Breast epithelium (tissue), 4 donors: ENCODE data around the gene FAM221B. TPM values are rescaled to one million over a fixed set of nuclear protein-coding genes. Genes with fewer than 3 reads are reported as not detected.

Experiments used
- DNase-seq, 2 donors: peaks; one replicate each; pipeline ENCODE4 v3.0.0-alpha.2; 2019; ENCODE audit warnings: low spot score in 2 of 2
- H3K27ac ChIP-seq, 2 donors: fragments of 200-600 bp; sonication (generic) in 1 of 2; one replicate each; pipeline ENCODE4 v1.5.1; 2016 to 2019; ENCODE audit warnings: mild to moderate bottlenecking in 1 of 2
- H3K27me3 ChIP-seq, 2 donors: fragments of 200-600 bp; sonication (generic) in 1 of 2; one replicate each; pipeline versions ENCODE4 v1.5.1 to v1.6.0; 2017 to 2019; ENCODE audit warnings: control low read depth in 1 of 2, mild to moderate bottlenecking in 1 of 2
- H3K36me3 ChIP-seq: fragments of 200-600 bp; one replicate; pipeline ENCODE4 v1.5.1; 2019
- H3K4me1 ChIP-seq, 2 donors: fragments of 200-600 bp; sonication (generic); one replicate each; pipeline ENCODE4 v1.5.1; 2016 to 2019; ENCODE audit warnings: control low read depth in 1 of 2
- H3K4me3 ChIP-seq, 3 donors: fragments of 200-600 bp; sonication (generic); 1 replicate in 2 of 3; 2 replicates in 1 of 3; pipeline ENCODE4 v1.5.1; 2016 to 2019; ENCODE audit warnings: mild to moderate bottlenecking in 3 of 3, moderate library complexity in 2 of 3
- H3K9me3 ChIP-seq, 2 donors: fragments of 200-600 bp; sonication (generic) in 1 of 2; one replicate each; pipeline ENCODE4 v1.5.1; 2016 to 2019; ENCODE audit warnings: control low read depth in 1 of 2
- CTCF ChIP-seq, 3 donors: fragments of 450-650 bp; IDR thresholded peaks; one replicate each; pipeline ENCODE4 v1.5.1; 2016 to 2017; ENCODE audit warnings: antibody characterized with exemption in 3 of 3, mild to moderate bottlenecking in 3 of 3, moderate library complexity in 3 of 3
- POLR2A ChIP-seq: fragments of 450-650 bp; IDR thresholded peaks from one replicate; pipeline ENCODE4 v1.6.1; 2016; ENCODE audit warnings: antibody characterized with exemption, mild to moderate bottlenecking, moderate library complexity
- POLR2AphosphoS5 ChIP-seq, 3 donors: sonication (generic); formaldehyde crosslinking; IDR thresholded peaks; one replicate each; pipeline ENCODE4 v1.6.1; 2017; ENCODE audit warnings: antibody characterized with exemption in 3 of 3
- intact Hi-C: fragments of 100-400 bp; cut with DNase I; formaldehyde crosslinking; loops from one replicate; pipeline ENCODE4 v1.15.1; 2023; ENCODE audit warnings: low total_unique reads
- total RNA-seq, 3 donors: library from RNA; depleted of rRNA; stranded (reverse); fragments of >200 nt; gene quantifications; one replicate each; pipeline ENCODE4 v1.1.0, GENCODE V29; 2016

FAM221B gene
- total RNA-seq, 3 donors from 2014 or later, result 0.15 TPM; not detected in 2

GRCh38 chr9:35813434-35814105 lies 15.0 kb downstream of the FAM221B start:
- peaks cover 7% of the 10 kb centered on the region in 2 donors for H3K4me1 ChIP-seq
- peak overlapping the region in 1 of 3 donors; percentile 92 for H3K4me3 ChIP-seq
- intact Hi-C loops, result no loop called here
- TF ChIP-seq POLR2A (no peak), POLR2AphosphoS5 (IDR thresholded peaks at IDR 0.05) (no peak)
- DNase-seq, result no peak
- H3K36me3 ChIP-seq, result no peaks in the 10 kb centered on the region
- peak overlapping the region; percentile 96 to 97 for H3K27ac ChIP-seq
- no peaks in the 10 kb centered on the region for H3K9me3 ChIP-seq
- H3K27me3 ChIP-seq, result no peaks in the 10 kb centered on the region

GRCh38 chr9:35812025-35812602 lies 16.4 kb downstream of the FAM221B start, which contains the start of gene SPAG8:
Gene SPAG8 (minus strand): TSS chr9:35812262. CDS start chr9:35812147, 115 bp downstream.
- no peaks in the 10 kb centered on the region for H3K36me3 ChIP-seq
- H3K27me3 ChIP-seq, result no peaks in the 10 kb centered on the region
- peak; percentile 89 to 96 for DNase-seq
- H3K27ac ChIP-seq, result peak within 1 kb of the TSS; percentile 96 to 97
- H3K9me3 ChIP-seq, result no peaks in the 10 kb centered on the region
- TF ChIP-seq POLR2AphosphoS5 (IDR thresholded peaks at IDR 0.05) (peak; percentile 23 to 42 (median 25)), CTCF (IDR thresholded peaks at IDR 0.05) (no peak)
- H3K4me3 ChIP-seq, result peak within 1 kb of the TSS; percentile 49 to 65 (median 53)
- intact Hi-C loops, result no loop called here
- peaks cover 7% of the 10 kb centered on the region in 2 donors for H3K4me1 ChIP-seq

- Histone ChIP-seq H3K4me1 (peaks cover 7% of the 10 kb centered on the region in 2 donors), H3K4me3 (peak overlapping the region; percentile 49 to 65 (median 53)), H3K9me3 (no peaks in the 10 kb centered on the region), H3K36me3 (no peaks in the 10 kb centered on the region), H3K27ac (peak overlapping the region; percentile 75 to 83), H3K27me3 (no peaks in the 10 kb centered on the region)
- no peak for TF ChIP-seq CTCF (IDR thresholded peaks at IDR 0.05)
- no peak for TF ChIP-seq POLR2A
- no peak for TF ChIP-seq POLR2AphosphoS5 (IDR thresholded peaks at IDR 0.05)
- peak in 1 of 2 donors; percentile 54 for DNase-seq
- intact Hi-C loops, result no loop called here
These were observed 17.0 kb downstream of the FAM221B start for GRCh38 chr9:35811381-35812024.

- TF ChIP-seq CTCF (IDR thresholded peaks at IDR 0.05), result no peak
- TF ChIP-seq POLR2A, result no peak
- TF ChIP-seq POLR2AphosphoS5 (IDR thresholded peaks at IDR 0.05), result no peak
- H3K27ac ChIP-seq, result no peak overlapping the region
- H3K27me3 ChIP-seq, result no peaks in the 10 kb centered on the region
- H3K4me3 ChIP-seq, result no peak overlapping the region
- H3K36me3 ChIP-seq, result no peaks in the 10 kb centered on the region
- DNase-seq, result no peak
- peaks cover 7% of the 10 kb centered on the region in 2 donors for H3K4me1 ChIP-seq
- no peaks in the 10 kb centered on the region for H3K9me3 ChIP-seq
- intact Hi-C loops, result no loop called here
These were observed 18.4 kb downstream of the FAM221B start for GRCh38 chr9:35810122-35810521.

GRCh38 chr9:35808433-35808832 lies 20.1 kb downstream of the FAM221B start:
- H3K36me3 ChIP-seq, result no peaks in the 10 kb centered on the region
- no peak for DNase-seq
- intact Hi-C loops, result no loop called here

More at GRCh38 chr9:35808433-35808832, 20.1 kb downstream of the FAM221B start:
- TF ChIP-seq CTCF (IDR thresholded peaks at IDR 0.05), result no peak
- TF ChIP-seq POLR2AphosphoS5 (IDR thresholded peaks at IDR 0.05), result no peak
- TF ChIP-seq POLR2A, result no peak
- Histone ChIP-seq H3K4me3 (no peak overlapping the region), H3K27me3 (no peaks in the 10 kb centered on the region), H3K27ac (no peak overlapping the region), H3K4me1 (no peaks in the 10 kb centered on the region), H3K9me3 (no peaks in the 10 kb centered on the region)
